Kasumi-1 (cell line): ENCODE results near the gene ZNF385C.
"Not testable (repeated sequence)": the region's sequence is repeated elsewhere in the genome, so short reads cannot be mapped to it uniquely, and the experiment has no call there.

Source experiments
- DNase-seq, 2 experiments: peaks; one replicate each; lab custom pipeline; 2025; lab: John Stamatoyannopoulos, UW

Gene ZNF385C

GRCh38 chr17:42019509-42020404 is 78.5 kb downstream of the ZNF385C start, which contains the start of gene NKIRAS2:
Gene NKIRAS2, plus strand, starts transcription at chr17:42020090. Its CDS starts 1,488 bp downstream, at chr17:42021578.
- peak; percentile 85 to 93 for DNase-seq

DNA sequence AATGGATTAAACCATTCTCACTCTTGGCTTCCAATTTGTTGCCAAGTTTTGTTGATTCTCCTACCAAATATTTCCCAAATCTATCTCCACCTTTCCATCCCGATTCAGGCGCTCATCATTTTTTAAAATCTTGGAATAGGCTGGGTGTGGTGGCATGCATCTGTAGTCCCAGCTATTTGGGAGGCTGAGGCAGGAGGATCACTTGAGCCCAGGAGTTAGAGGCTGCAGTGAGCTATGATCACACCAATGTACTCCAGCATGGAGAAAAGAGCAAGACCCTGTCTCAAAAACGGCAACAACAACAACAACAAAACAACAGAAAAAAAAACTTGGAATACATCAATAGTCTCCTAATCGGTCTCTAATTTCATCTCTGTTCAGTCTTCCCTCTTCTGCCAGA is 79.3 kb downstream of the ZNF385C start:
- no peak for DNase-seq

GRCh38 chr17:42018339-42018738 is 79.9 kb downstream of the ZNF385C start:
- DNase-seq = peak; percentile 24 to 34

- DNase-seq = peak in 1 of 2 experiments; percentile 51
These were observed 80.4 kb downstream of the ZNF385C start for GRCh38 chr17:42017866-42018200.

- DNase-seq = peak; percentile 92 to 93
These were observed 81.1 kb downstream of the ZNF385C start, which contains the start of gene DNAJC7 for GRCh38 chr17:42016941-42017865. Gene DNAJC7, minus strand, starts transcription at chr17:42017439. Its CDS starts 23 bp downstream, at chr17:42017416.

GRCh38 chr17:42016411-42016831 is 81.9 kb downstream of the ZNF385C start:
- peak in 1 of 2 experiments; percentile 36 for DNase-seq

- not testable (repeated sequence) for DNase-seq
These were observed 84.5 kb downstream of the ZNF385C start for GRCh38 chr17:42013740-42014139.

DNA sequence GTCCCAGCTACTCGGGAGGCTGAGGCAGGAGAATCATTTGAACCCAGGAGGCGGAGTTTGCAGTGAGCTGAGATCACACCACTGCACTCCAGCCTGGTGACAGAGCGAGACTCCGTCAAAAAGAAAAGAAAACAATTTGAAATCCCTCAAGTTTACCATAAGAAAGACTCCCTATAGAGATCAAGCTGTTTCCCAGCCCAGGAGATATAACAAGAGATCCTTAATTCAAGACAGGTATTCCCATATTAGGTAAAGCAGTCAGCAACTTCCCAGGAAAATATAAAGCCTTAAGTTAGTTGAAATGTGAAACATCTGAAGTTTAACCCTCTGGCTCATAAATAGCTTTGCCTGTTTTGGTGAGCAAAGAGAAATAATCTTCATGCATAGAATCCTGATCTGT is 85.9 kb downstream of the ZNF385C start:
- not testable (repeated sequence) for DNase-seq

GRCh38 chr17:42010898-42011516 is 87.3 kb downstream of the ZNF385C start:
- DNase-seq = peak in 1 of 2 experiments; percentile 6

DNA sequence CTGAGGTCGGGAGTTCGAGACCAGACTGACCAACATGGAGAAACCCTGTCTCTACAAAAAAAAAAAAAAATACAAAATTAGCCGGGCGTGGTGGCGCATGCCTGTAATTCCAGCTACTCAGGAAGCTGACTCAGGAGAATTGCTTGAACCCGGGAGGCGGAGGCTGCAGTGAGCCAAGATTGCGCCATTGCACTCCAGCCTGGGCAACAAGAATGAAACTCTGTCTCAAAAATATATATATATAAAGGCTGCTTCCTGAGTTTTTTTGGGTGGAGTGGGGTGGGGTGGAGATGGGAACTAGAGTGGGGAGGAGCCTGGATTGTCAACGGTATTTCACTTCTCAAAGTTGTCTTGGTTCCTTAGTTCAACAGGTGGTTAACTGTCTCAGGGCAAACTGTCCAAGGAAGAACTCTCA is 88.0 kb downstream of the ZNF385C start:
- peak; percentile 40 to 66 for DNase-seq

GRCh38 chr17:42009170-42009569 is 89.1 kb downstream of the ZNF385C start:
- DNase-seq = peak in 1 of 2 experiments; percentile 4

DNA sequence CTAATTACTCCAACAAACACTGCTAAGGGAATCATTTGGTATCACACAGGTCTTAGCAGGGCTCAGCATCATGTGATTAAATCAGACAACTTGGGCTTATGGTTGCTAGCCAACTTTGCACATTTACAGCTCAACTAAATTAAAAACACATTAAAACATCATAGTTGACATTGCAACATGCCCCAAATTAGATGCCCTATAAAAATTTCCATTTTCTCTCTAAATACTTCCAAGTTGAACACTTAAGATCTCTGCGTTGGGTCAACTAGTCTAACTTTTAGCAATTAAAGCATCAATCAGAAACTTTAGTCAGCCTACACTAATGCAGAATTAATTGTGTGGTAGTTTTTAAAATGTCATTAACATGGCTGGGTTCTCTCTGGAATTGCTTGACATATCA is 93.1 kb downstream of the ZNF385C start:
- no peak for DNase-seq

DNA sequence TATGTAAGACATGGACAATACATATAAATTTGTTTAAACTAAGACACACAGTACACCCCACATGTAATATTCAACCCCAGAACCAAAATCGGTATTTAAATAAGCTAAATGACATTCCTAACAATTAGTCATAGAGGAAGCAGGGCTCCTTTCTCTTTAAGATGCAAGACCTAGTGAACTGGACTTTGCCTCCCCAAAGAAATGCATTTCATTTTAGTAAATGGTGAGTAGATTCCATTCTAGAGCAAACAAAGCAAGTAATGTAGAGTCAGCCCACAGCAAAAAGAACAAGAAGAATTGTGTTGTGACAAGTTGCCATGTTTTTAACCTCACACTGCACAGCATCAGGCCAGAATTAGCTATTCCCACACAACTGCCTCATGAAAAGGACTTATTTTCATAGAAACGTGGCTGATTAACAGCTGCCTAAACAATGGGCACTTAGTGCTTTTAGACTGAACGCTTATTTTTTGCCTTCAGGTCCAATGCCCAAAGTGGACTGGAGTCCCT is 95.4 kb downstream of the ZNF385C start:
- DNase-seq = no peak

- no peak for DNase-seq
These were observed 96.0 kb downstream of the ZNF385C start for GRCh38 chr17:42002175-42002791.

DNA sequence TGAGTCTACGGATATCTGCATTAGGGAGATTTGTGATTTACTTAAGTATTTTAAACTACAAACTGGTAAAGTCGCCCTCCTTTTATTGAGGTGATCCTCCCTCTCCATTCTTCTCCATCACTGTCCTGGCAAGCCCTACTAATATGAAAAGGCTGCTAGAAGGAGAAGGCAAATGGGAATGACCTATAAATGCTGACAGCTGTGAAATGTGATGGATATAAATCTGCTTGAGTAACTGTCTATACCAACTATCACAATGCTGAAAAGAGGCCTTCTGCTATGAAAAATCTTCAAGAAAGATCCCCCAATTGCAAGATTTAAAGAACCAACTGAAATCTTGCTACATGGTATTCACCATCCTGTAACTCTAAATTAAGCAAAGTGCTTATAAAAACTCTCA is 96.5 kb downstream of the ZNF385C start:
- DNase-seq = no peak

DNA sequence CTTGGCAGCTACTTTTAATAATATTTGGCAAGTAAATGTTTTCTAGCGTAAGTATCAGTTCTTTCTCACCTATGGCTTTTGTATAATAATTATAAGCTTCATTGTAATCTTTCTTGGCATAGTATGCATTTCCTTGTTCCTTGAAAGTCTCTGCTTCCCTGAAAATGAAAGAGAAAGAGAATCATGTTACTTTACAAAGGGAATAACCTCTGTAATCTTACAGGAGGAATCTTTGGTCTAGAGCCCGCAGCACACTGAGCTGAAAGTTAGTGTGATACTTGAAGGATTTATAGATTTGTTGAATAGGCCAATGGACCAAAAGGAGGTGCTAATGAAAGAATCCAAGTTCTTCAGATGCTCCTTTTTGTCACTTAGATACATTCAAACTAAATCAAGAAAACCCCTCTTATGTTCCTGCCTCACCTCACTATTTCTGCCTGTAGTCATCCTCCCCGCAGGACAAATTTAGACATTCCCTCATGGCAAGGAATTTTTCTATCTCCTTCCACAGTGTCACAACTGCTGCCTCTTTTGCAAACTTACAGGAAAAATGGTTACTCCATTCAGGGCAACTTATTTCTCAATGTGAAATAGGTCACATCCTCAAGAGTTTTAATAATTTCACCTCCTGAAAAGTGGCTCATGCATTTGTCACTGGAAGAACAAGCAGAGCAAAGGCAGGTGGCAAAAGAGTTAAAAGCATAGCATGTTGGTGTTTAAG is 97.7 kb downstream of the ZNF385C start:
- DNase-seq = no peak

DNA sequence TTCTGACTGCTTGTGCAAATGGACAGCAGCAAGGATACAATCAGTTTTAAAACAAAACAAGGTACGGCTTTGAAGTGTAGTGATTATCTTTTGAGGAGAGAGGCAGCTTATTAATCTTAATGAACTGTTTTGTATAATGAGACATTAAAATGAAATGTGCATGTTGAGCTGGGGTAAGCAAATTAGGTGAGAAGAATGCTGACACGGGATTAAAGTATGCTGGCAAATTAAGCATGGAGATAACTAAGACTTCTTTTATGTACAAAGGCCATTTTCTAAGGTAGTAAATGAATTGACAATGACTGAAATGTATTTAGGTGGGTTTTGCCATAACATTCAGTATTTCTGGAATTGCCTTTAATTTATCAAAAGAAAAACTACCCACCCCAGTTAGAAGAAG is 99.8 kb downstream of the ZNF385C start:
- DNase-seq = no peak

GRCh38 chr17:41996855-41997164 is 101.5 kb downstream of the ZNF385C start:
- DNase-seq = no peak

- no peak for DNase-seq
These were observed 105.7 kb downstream of the ZNF385C start for GRCh38 chr17:41992576-41992975.

DNA sequence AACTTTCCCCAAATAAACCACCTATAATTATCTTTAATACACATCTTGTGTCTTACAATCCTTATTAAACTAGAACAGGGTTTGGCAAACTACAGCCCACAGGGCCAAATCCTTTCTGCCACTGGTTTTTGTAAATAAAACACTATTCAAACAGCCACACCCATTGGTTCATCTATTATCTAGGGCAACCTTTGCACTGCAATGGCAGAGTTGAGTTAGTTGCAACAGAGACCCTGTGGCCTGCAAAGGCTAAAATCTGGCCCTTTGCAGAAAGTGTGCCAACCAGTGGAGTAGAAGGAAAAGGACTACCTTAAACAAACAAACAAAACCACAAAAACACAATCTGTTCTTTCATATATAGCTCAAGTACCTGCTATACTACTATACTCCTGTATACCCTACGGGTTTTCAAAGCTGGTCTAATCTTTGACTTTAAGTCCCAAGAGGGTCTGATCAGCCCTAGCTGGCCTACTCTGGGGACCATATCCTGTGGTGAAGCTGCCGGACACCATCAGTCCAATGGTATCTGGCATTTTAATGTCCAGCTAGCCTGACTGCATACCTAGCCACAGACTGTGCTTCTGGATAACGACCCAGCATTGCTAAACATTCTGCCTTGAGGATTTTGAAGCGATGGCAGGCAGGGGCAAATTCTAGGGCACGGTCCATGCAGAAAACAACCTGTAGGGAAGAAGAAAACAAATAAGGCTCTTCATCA is 108.4 kb downstream of the ZNF385C start:
- no peak for DNase-seq
